Measurements from ENCODE around the gene EXOSC2. TPM values are rescaled to one million over a fixed set of nuclear protein-coding genes. Genes with fewer than 3 reads are reported as not detected.
A peak's percentile ranks its signal among the peaks of the same experiment; 100 is the strongest.

The EXOSC2 gene
- total RNA-seq, 1 donor from 2014 or later, result 75.5 TPM

DNA sequence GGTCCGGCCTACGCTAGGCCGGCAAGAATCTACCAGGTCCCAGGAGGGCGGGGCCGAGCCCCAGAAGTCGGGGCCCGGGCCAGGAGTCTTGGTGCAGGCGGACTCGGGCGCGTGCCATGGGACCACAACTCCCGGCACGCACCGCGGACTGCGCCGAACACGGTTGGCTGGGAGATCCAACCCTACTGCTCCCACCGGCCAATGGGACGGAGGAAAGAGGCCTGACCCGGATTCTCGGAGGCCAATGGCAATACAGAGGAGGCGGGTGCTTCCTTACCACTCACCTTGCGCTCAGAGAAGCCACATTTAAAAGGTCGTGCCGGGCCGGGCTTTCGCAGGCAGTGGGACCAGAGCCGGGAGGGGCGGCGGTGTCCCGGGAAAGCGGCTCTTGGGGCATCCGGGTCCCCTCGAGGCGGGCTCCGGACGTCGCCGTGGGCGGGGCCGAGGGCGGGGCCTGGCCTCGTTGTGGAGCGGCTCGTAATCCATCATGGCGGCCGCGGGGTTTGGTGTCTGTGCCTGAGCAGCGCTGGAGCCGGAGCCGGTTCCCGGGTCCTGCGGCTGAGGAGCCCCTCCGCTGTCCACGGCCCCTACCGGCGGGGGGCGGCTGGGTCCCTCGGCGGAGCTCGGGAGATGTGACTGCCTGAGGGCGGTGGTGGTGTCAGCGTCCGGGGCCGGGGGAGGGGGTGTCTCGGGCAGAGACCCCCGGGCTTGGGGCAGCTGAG, 19.1 kb downstream of the EXOSC2 start:
- Histone ChIP-seq H3F3A (ENCODE audit: low read depth) (peaks cover 25% of the 10 kb centered on the region), H4K20me1 (ENCODE audit: low read depth) (peaks cover 39% of the 10 kb centered on the region), H3K4me2 (peak overlapping the region; percentile 98), H3K79me2 (ENCODE audit: low read depth) (peaks cover 46% of the 10 kb centered on the region), H3K9me3 (ENCODE audit: low read depth) (no peaks in the 10 kb centered on the region), H3K27me3 (no peaks in the 10 kb centered on the region), H2AFZ (replicated peaks) (peak overlapping the region; percentile 96), H3K27ac (peak overlapping the region; percentile 99), H3K4me1 (peaks cover 20% of the 10 kb centered on the region), H3K36me3 (no peaks in the 10 kb centered on the region), H3K4me3 (peak overlapping the region; percentile 89), H3K9ac (peak overlapping the region; percentile 71)
- no peaks in the 10 kb centered on the region for H3K27me3 Mint-ChIP-seq (ENCODE audit: insufficient read depth, low read depth)
- TF ChIP-seq EZH2 (IDR thresholded peaks at IDR 0.05), result no peak
- TF ChIP-seq, protein P1, sequence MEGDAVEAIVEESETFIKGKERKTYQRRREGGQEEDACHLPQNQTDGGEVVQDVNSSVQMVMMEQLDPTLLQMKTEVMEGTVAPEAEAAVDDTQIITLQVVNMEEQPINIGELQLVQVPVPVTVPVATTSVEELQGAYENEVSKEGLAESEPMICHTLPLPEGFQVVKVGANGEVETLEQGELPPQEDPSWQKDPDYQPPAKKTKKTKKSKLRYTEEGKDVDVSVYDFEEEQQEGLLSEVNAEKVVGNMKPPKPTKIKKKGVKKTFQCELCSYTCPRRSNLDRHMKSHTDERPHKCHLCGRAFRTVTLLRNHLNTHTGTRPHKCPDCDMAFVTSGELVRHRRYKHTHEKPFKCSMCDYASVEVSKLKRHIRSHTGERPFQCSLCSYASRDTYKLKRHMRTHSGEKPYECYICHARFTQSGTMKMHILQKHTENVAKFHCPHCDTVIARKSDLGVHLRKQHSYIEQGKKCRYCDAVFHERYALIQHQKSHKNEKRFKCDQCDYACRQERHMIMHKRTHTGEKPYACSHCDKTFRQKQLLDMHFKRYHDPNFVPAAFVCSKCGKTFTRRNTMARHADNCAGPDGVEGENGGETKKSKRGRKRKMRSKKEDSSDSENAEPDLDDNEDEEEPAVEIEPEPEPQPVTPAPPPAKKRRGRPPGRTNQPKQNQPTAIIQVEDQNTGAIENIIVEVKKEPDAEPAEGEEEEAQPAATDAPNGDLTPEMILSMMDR (IDR thresholded peaks at IDR 0.05), result no peak
- TF ChIP-seq EZH2phosphoT487 (IDR thresholded peaks at IDR 0.05), result no peak
- H3K4me3 Mint-ChIP-seq, result peak overlapping the region; percentile 97
- peaks cover 29% of the 10 kb centered on the region for H3K4me1 Mint-ChIP-seq
- no peaks in the 10 kb centered on the region for H3K9me3 Mint-ChIP-seq
- peak; percentile 100 for DNase-seq (ENCODE audit: low spot score)
- no peaks in the 10 kb centered on the region for H3K36me3 Mint-ChIP-seq
- peak overlapping the region; percentile 94 for H3K27ac Mint-ChIP-seq

DNA sequence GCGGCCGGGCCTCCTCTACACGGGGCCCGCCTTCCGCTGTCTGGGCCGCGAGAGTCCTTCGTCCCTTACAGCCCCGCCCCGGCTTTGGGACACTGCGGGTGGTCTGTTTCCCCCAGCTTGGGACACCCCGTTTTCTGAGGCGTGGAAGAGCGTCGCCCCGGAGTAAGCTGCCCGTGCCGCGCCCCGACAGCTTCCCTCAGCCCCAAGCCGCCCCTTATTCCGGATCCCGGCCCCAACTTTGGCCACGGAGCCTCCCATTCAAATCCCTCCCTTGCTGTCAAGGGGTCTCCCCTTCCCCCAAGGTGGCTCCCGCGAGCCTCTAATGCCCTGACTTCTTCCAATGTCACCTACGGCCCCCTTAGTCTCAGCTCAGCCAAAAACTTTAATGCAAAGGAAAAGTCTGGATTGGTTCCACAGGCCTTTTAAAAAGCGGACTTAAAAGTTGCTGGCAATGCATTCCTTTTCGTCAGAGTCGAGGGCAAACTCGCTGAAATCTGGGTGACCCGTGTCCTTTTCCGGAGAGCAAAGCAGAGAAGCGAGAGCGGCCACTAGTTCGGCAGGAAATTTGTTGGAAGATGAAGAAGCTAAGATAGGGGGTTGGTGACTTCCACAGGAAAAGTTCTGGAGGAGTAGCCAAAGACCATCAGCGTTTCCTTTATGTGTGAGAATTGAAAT, 19.8 kb downstream of the EXOSC2 start:
- Mint-ChIP-seq H3K4me1 (peaks cover 29% of the 10 kb centered on the region), H3K9me3 (no peaks in the 10 kb centered on the region), H3K4me3 (peak overlapping the region; percentile 97), H3K27me3 (ENCODE audit: insufficient read depth, low read depth) (no peaks in the 10 kb centered on the region), H3K27ac (peak overlapping the region; percentile 92), H3K36me3 (no peaks in the 10 kb centered on the region)
- Histone ChIP-seq H3K4me1 (peaks cover 20% of the 10 kb centered on the region), H4K20me1 (ENCODE audit: low read depth) (peaks cover 42% of the 10 kb centered on the region), H3K4me3 (peak overlapping the region; percentile 89), H3F3A (ENCODE audit: low read depth) (peaks cover 24% of the 10 kb centered on the region), H3K4me2 (peak overlapping the region; percentile 98), H2AFZ (replicated peaks) (peak overlapping the region; percentile 96), H3K9me3 (ENCODE audit: low read depth) (no peaks in the 10 kb centered on the region), H3K9ac (peak overlapping the region; percentile 71), H3K79me2 (ENCODE audit: low read depth) (peaks cover 53% of the 10 kb centered on the region), H3K27me3 (no peaks in the 10 kb centered on the region), H3K27ac (peak overlapping the region; percentile 99), H3K36me3 (no peaks in the 10 kb centered on the region)
- TF ChIP-seq, protein P1 (IDR thresholded peaks at IDR 0.05), result no peak
- no peak for TF ChIP-seq EZH2 (IDR thresholded peaks at IDR 0.05)
- TF ChIP-seq EZH2phosphoT487 (IDR thresholded peaks at IDR 0.05), result no peak
- DNase-seq (ENCODE audit: low spot score), result no peak

DNA sequence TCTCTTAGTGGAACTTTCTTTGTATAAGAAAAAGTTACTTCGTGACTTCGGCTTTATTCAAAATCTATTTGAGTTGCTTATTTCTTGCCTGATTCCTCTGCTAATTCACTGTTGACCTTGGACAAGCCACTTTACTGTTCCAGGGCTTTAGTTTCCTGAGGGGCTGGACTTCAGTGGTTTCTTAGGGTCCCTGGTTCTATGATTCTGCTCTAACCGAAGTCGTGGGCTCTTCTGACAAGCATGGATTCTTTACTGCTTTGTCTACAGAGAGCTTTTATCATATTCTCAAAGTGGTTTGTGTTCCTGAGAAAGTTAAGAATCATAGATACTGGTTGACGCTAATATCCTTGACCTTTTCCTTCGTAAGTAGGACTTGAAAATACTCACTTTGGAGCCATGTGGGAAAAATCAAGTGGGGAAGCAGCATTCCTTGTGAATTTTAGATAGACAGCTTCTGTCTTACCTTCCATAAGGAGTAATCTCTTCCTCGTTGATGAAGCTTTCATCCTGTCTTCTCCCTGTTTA, 21.1 kb downstream of the EXOSC2 start:
- Mint-ChIP-seq H3K9me3 (no peaks in the 10 kb centered on the region), H3K27ac (no peak overlapping the region), H3K36me3 (no peaks in the 10 kb centered on the region), H3K4me3 (peak overlapping the region; percentile 97), H3K4me1 (peaks cover 29% of the 10 kb centered on the region), H3K27me3 (ENCODE audit: insufficient read depth, low read depth) (no peaks in the 10 kb centered on the region)
- Histone ChIP-seq H3K9me3 (ENCODE audit: low read depth) (no peaks in the 10 kb centered on the region), H3K4me3 (peak overlapping the region; percentile 89), H3K4me1 (peaks cover 20% of the 10 kb centered on the region), H3K4me2 (peak overlapping the region; percentile 98), H3K36me3 (no peaks in the 10 kb centered on the region), H2AFZ (replicated peaks) (no peak overlapping the region), H3F3A (ENCODE audit: low read depth) (peaks cover 24% of the 10 kb centered on the region), H3K79me2 (ENCODE audit: low read depth) (peaks cover 65% of the 10 kb centered on the region), H4K20me1 (ENCODE audit: low read depth) (peaks cover 45% of the 10 kb centered on the region), H3K27me3 (no peaks in the 10 kb centered on the region), H3K27ac (no peak overlapping the region), H3K9ac (no peak overlapping the region)
- TF ChIP-seq EZH2 (IDR thresholded peaks at IDR 0.05) (no peak), EZH2phosphoT487 (IDR thresholded peaks at IDR 0.05) (no peak)
- TF ChIP-seq, protein P1 (IDR thresholded peaks at IDR 0.05), result no peak
- no peak for DNase-seq (ENCODE audit: low spot score)
